Measurements from ENCODE around the gene PTHLH. TPM values are rescaled to one million over a fixed set of nuclear protein-coding genes. Genes with fewer than 3 reads are reported as not detected.

The PTHLH gene
- polyA plus RNA-seq, 4 donors = 0.52 to 1.3 (median 0.96) TPM

- peak; percentile 19 to 53 (median 30) for DNase-seq (ENCODE audit: low read depth in 4 of 4, low spot score in 2 of 4)
Observed at GRCh38 chr12:27940756-27941402, 31.7 kb downstream of the PTHLH start.

- DNase-seq (ENCODE audit: low read depth in 4 of 4, low spot score in 2 of 4) = no peak
Observed at GRCh38 chr12:27940245-27940644, 32.3 kb downstream of the PTHLH start.

- no peak for DNase-seq (ENCODE audit: low read depth in 4 of 4, low spot score in 2 of 4)
Observed at GRCh38 chr12:27937768-27938167, 34.8 kb downstream of the PTHLH start.

GRCh38 chr12:27936196-27936595, 36.3 kb downstream of the PTHLH start:
- no peak for DNase-seq (ENCODE audit: low read depth in 4 of 4, low spot score in 2 of 4)

- DNase-seq (ENCODE audit: low read depth in 4 of 4, low spot score in 2 of 4) = no peak
Observed at GRCh38 chr12:27934276-27934675, 38.3 kb downstream of the PTHLH start.

GRCh38 chr12:27931390-27931789, 41.1 kb downstream of the PTHLH start:
- no peak for DNase-seq (ENCODE audit: low read depth in 4 of 4, low spot score in 2 of 4)

- DNase-seq (ENCODE audit: low read depth in 4 of 4, low spot score in 2 of 4) = no peak
Observed at GRCh38 chr12:27927347-27927746, 45.2 kb downstream of the PTHLH start.

- no peak for DNase-seq (ENCODE audit: low read depth in 4 of 4, low spot score in 2 of 4)
Observed at GRCh38 chr12:27924350-27925135, 48.0 kb downstream of the PTHLH start.

GRCh38 chr12:27922531-27923139, 49.9 kb downstream of the PTHLH start:
- no peak for DNase-seq (ENCODE audit: low read depth in 4 of 4, low spot score in 2 of 4)

- DNase-seq (ENCODE audit: low read depth in 4 of 4, low spot score in 2 of 4) = no peak
Observed at GRCh38 chr12:27919671-27920235, 52.8 kb downstream of the PTHLH start.

- DNase-seq (ENCODE audit: low read depth in 4 of 4, low spot score in 2 of 4) = no peak
Observed at GRCh38 chr12:27915536-27915935, 57.0 kb downstream of the PTHLH start.

- DNase-seq (ENCODE audit: low read depth in 4 of 4, low spot score in 2 of 4) = no peak
Observed at GRCh38 chr12:27915021-27915420, 57.5 kb downstream of the PTHLH start.

- DNase-seq (ENCODE audit: low read depth in 4 of 4, low spot score in 2 of 4) = no peak
Observed at GRCh38 chr12:27913999-27914614, 58.4 kb downstream of the PTHLH start.

GRCh38 chr12:27911397-27911796, 61.1 kb downstream of the PTHLH start:
- DNase-seq (ENCODE audit: low read depth in 4 of 4, low spot score in 2 of 4) = no peak

Other genes starting within 250 kb of the PTHLH start
- gene KLHL42, start 192.5 kb downstream of the PTHLH start, polyA plus RNA-seq (ENCODE audit: insufficient read length in 4 of 4) = 10 to 100 TPM; 27.7 to 43.5 (median 36.2) TPM
- gene MANSC4, start 192.5 kb downstream of the PTHLH start, polyA plus RNA-seq (ENCODE audit: insufficient read length in 4 of 4) = under 1 TPM in 3 of 4 donors, not detected in 1; 0.21 to 0.73 (median 0.39) TPM
- 10 to 100 TPM; 25.5 to 37.5 (median 31.2) TPM for gene CCDC91, start 217.7 kb upstream of the PTHLH start, polyA plus RNA-seq (ENCODE audit: insufficient read length in 4 of 4)

All from left renal cortex interstitium (tissue), 4 donors.